Kidney epithelial cell (primary cell): ENCODE results near the gene ANKRD33B. TPM values are rescaled to one million over a fixed set of nuclear protein-coding genes. Genes with fewer than 3 reads are reported as not detected.

Experiments
- DNase-seq: peaks from one replicate; pipeline ENCODE4 v3.0.0-alpha.2; 2010; ENCODE audit warnings: low read depth
- H3K27me3 ChIP-seq: 2 replicates; pipeline ENCODE4 v1.6.0; 2011; ENCODE audit warnings: low read length; ENCODE audit not compliant: control insufficient read depth, insufficient read depth
- H3K36me3 ChIP-seq: 2 replicates; pipeline ENCODE4 v1.5.1; 2011; ENCODE audit warnings: low read length; ENCODE audit not compliant: control insufficient read depth, insufficient read depth
- H3K4me3 ChIP-seq: 2 replicates; pipeline ENCODE4 v1.5.1; 2011; ENCODE audit warnings: low read depth, mild to moderate bottlenecking, control low read depth, low read length
- CTCF ChIP-seq: IDR thresholded peaks from 2 replicates; pipeline ENCODE4 v1.5.1; 2011; ENCODE audit warnings: mild to moderate bottlenecking, moderate library complexity, low read length, control low read depth, inconsistent platforms; ENCODE audit not compliant: insufficient read depth, poor library complexity, severe bottlenecking
- total RNA-seq: library from RNA; depleted of rRNA; stranded (reverse); fragments of >200 nt; gene quantifications from 2 replicates; pipeline ENCODE4 v1.2.3, GENCODE V29; 2015

Gene ANKRD33B
- total RNA-seq, 1 donor from 2014 or later: 5.0 TPM

- no peaks in the 10 kb centered on the region for H3K27me3 ChIP-seq
- no peaks in the 10 kb centered on the region for H3K36me3 ChIP-seq
- DNase-seq: no peak
- H3K4me3 ChIP-seq: no peak overlapping the region
- no peak for TF ChIP-seq CTCF
Measured at GRCh38 chr5:10551782-10552138, 12.1 kb upstream of the ANKRD33B start.

GRCh38 chr5:10552183-10553143, 11.4 kb upstream of the ANKRD33B start:
- TF ChIP-seq CTCF: no peak
- no peaks in the 10 kb centered on the region for H3K36me3 ChIP-seq
- no peaks in the 10 kb centered on the region for H3K27me3 ChIP-seq
- DNase-seq: no peak
- H3K4me3 ChIP-seq: no peak overlapping the region

- no peak overlapping the region for H3K4me3 ChIP-seq
- no peak for TF ChIP-seq CTCF
- no peaks in the 10 kb centered on the region for H3K27me3 ChIP-seq
- no peak for DNase-seq
- H3K36me3 ChIP-seq: no peaks in the 10 kb centered on the region
Measured at GRCh38 chr5:10553476-10553875, 10.4 kb upstream of the ANKRD33B start.

- Histone ChIP-seq H3K36me3 (no peaks in the 10 kb centered on the region), H3K27me3 (no peaks in the 10 kb centered on the region), H3K4me3 (no peak overlapping the region)
- peak; percentile 78 for DNase-seq
- no peak for TF ChIP-seq CTCF
Measured at GRCh38 chr5:10555277-10555684, 8.6 kb upstream of the ANKRD33B start.

- H3K4me3 ChIP-seq: no peak overlapping the region
- H3K27me3 ChIP-seq: no peaks in the 10 kb centered on the region
- H3K36me3 ChIP-seq: no peaks in the 10 kb centered on the region
- no peak for DNase-seq
- no peak for TF ChIP-seq CTCF
Measured at GRCh38 chr5:10556289-10556807, 7.5 kb upstream of the ANKRD33B start.
